Measurements from ENCODE around the gene RNU6-8. TPM values are rescaled to one million over a fixed set of nuclear protein-coding genes. Genes with fewer than 3 reads are reported as not detected.

The RNU6-8 gene
- total RNA-seq, 1 experiment from 2014 or later: not detected

DNA sequence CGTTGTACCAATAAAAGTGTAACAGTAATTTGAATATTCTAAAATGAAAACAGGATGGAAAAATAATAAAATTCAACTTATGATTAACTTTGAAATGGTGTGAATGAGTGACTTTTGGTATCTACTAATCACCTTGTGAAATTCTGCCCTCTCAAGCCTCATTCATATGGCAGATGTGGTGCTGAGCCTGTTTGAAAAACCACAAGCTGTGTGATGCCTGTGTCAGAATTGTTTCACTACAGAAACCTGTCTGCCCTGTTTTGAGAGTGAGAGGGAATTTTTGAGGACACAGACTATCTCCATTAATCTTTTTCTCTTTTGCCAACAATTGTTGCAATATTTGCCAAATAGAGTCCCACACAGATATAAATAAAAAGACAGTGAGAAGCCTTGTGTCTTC, 5.2 kb downstream of the RNU6-8 start:
- no peak overlapping the region for H3K4me3 ChIP-seq (ENCODE audit: insufficient read depth, low read depth, low read length)
- DNase-seq: no peak

DNA sequence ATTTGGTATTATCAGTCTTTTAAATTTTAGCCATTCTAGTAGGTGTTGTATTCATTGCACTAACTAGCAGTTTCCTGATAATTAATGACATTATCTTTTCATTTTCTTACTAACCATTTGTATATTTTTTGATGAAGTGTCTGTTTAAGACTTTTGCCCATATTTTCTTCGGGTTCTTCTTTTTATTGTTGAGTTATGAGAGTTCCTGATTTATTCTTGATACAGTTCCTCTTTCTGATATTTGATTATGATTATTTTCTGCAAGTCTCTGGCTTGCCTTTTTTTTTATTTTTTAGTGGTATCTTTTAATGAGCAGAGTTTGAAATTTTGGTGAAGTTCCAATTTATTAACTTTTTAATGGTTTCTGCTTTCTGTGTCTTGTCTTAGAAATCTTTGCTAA, 7.4 kb downstream of the RNU6-8 start:
- Histone ChIP-seq H3K4me3 (ENCODE audit: insufficient read depth, low read depth, low read length) (no peak overlapping the region), H3K36me3 (replicated peaks; ENCODE audit: control insufficient read depth, insufficient read depth, low read length) (no peaks in the 10 kb centered on the region), H3K27me3 (ENCODE audit: control insufficient read depth, insufficient read depth, low read length) (no peaks in the 10 kb centered on the region)
- no peak for DNase-seq

More for the DNA sequence above, 5.2 kb downstream of the RNU6-8 start:
- Histone ChIP-seq H3K27me3 (ENCODE audit: control insufficient read depth, insufficient read depth, low read length) (no peaks in the 10 kb centered on the region), H3K36me3 (replicated peaks; ENCODE audit: control insufficient read depth, insufficient read depth, low read length) (no peaks in the 10 kb centered on the region)

DNA sequence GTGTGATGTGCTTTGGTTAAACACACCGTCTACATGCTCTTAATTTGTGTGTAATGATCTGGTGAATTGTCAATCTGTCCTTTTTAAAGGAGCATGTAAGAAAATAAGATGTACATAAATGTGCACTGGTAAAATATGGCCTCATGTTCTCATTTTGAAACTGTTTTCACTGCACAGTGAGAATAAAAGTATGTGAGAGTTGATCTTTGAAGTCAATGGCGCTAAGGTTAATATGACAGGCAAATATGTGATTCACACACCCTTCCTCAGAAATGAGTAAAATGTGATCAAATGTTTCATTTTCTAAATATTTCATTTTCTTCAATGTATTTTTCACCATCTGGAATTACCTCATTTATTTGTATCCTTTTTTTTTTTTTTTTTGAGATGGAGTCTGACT, 9.5 kb downstream of the RNU6-8 start:
- Histone ChIP-seq H3K36me3 (replicated peaks; ENCODE audit: control insufficient read depth, insufficient read depth, low read length) (no peaks in the 10 kb centered on the region), H3K4me3 (ENCODE audit: insufficient read depth, low read depth, low read length) (no peak overlapping the region), H3K27me3 (ENCODE audit: control insufficient read depth, insufficient read depth, low read length) (no peaks in the 10 kb centered on the region)
- no peak for DNase-seq

DNA sequence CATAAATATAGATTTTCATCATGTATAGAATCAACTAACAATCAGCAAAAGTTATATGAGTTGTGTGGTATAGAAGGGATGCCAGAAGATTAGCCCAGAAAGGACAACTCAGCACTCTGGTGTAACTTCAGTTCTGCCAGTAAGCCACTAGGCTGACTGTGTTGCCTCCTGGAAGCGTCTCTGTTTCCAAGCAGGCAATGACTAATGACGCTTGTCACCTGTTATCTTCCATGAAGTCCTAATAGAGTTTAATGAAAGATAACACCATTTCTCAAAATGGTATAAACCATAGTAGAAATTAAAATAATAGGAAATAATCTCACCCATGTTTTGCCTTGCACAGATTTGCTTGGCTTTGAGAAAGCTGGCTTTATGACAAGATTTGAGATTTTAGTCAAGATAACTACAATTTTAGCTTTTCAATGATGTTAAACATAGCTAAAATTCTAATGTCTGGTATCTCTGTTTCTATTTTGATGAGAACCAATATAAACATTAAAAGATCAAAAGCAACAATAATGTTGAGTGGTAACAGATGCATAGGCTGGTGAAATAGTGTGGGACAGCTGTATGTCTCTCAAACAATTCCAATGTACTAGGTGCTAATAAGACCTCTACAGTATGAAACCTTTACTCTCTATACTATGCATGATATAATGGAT, 10.2 kb downstream of the RNU6-8 start:
- Histone ChIP-seq H3K36me3 (replicated peaks; ENCODE audit: control insufficient read depth, insufficient read depth, low read length) (no peaks in the 10 kb centered on the region), H3K27me3 (ENCODE audit: control insufficient read depth, insufficient read depth, low read length) (no peaks in the 10 kb centered on the region), H3K4me3 (ENCODE audit: insufficient read depth, low read depth, low read length) (no peak overlapping the region)
- no peak for DNase-seq

DNA sequence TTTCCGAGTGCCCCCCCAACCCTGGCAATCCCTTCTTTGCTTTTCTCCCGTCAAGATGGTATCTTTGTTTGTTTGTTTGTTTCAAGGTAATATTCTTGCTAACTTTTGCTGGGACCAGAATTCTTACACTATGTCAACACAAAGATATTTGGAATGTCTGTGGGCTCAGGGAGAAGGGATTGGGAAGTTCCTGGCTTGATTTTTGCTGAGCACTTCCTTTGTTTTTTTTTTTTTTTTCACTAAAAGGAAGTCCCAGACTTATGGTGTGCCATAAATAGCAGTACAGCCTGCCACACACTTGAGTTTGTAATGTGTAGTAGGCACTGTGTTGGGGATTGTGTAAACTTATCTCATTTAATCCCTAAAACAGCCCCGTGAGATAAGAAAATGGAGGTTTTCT, 12.4 kb downstream of the RNU6-8 start:
- Histone ChIP-seq H3K27me3 (ENCODE audit: control insufficient read depth, insufficient read depth, low read length) (no peaks in the 10 kb centered on the region), H3K4me3 (ENCODE audit: insufficient read depth, low read depth, low read length) (no peak overlapping the region), H3K36me3 (replicated peaks; ENCODE audit: control insufficient read depth, insufficient read depth, low read length) (no peaks in the 10 kb centered on the region)
- no peak for DNase-seq

DNA sequence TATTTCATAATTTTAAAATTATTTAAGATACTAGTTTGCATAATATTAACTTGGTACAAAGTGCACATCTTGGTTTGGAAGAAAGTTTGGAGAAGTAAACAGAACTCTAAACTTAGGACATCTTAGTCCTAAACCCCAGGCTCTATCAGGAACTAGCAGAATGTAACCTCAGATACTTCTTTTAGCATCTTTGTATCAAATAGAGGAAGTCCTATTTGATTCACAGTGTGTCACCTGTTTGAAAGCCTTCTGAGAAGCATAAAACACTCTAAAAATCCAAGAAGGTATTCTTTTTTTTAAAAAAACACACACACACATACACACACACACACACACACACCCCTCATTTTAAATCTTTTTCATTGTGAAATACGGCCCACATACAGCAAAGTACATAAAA, 13.3 kb downstream of the RNU6-8 start:
- DNase-seq: no peak
- Histone ChIP-seq H3K27me3 (ENCODE audit: control insufficient read depth, insufficient read depth, low read length) (no peaks in the 10 kb centered on the region), H3K36me3 (replicated peaks; ENCODE audit: control insufficient read depth, insufficient read depth, low read length) (no peaks in the 10 kb centered on the region), H3K4me3 (ENCODE audit: insufficient read depth, low read depth, low read length) (no peak overlapping the region)

DNA sequence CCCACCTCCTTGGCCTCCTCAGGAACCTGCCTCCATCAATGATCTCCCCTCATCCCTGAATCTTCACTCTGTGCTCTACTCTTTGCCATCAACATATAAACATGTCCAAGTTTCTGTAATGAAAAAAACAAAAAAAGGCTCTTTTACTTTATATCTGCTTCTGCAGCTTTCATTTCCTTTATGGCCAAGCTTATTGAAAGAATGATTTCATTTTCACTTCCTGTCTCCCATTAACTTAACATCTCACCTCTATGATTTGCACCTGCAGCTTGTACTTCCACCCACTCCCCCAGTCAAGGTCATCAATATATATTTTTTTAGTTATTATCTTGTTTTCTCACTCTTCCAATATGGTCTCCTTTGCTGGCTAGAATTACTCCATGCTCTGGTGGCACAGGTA, 16.8 kb downstream of the RNU6-8 start:
- H3K36me3 ChIP-seq (replicated peaks; ENCODE audit: control insufficient read depth, insufficient read depth, low read length): no peaks in the 10 kb centered on the region
- no peak overlapping the region for H3K4me3 ChIP-seq (ENCODE audit: insufficient read depth, low read depth, low read length)
- DNase-seq: no peak
- H3K27me3 ChIP-seq (ENCODE audit: control insufficient read depth, insufficient read depth, low read length): no peaks in the 10 kb centered on the region

DNA sequence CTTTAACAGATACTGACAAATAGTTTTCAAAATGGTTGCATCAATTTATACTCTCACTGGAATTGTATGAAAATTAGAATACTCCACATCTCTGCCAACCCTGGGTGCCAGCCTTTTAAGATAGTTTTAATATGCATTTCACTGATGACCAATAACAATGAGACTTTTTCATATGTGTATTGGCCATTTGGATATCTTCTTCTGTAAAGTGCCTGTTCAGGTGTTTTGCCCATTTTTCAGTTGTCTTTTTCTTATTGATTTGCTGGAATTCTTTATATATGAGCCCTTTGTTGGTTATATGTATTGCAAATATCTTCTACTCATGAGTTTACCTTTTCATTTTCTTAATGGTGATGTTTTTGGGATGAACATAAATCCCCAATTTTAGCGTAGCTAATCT, 18.0 kb downstream of the RNU6-8 start:
- Histone ChIP-seq H3K4me3 (ENCODE audit: insufficient read depth, low read depth, low read length) (no peak overlapping the region), H3K36me3 (replicated peaks; ENCODE audit: control insufficient read depth, insufficient read depth, low read length) (no peaks in the 10 kb centered on the region), H3K27me3 (ENCODE audit: control insufficient read depth, insufficient read depth, low read length) (no peaks in the 10 kb centered on the region)
- DNase-seq: no peak

DNA sequence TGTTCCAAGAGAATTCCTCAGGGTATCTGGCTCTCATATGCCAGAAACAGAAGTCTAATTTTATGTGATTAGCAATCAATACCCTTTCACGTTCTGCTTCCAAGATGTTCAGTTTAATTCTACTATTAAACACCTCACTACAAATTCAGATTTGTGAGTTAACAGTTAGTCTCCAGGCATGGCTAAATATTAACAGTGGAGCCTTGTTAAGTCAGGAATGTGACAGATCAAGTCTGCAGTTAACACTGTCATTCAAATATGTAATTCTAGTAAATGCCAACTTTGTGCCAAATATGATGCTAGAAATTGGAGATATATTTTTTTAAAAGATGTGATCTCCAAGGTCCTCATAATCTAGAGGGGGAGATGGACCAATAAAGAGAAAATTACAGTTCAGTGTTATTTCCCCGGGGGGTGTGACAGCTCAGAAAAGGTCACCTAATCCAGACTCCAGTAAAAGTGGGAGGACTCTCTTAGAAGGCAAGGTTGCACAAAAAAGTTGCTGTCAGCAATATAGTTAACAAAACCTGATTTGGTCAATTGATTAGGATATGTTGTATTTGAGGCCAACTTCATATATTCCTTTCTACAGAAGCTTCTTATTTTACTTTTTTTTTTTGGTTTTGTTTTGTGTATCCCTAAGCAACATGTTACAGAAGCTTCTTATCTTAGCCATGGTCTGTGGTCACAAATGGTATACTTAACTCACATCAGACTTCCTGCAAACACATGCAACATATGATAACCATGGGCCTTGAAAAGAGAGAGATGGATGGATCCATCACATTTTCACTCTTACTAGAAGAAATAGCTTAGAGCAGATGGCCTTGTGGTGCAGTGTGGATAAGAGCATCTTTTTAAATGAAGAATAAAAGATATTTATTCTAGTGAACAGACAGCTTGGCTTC, 19.7 kb downstream of the RNU6-8 start:
- DNase-seq: no peak
- Histone ChIP-seq H3K4me3 (ENCODE audit: insufficient read depth, low read depth, low read length) (no peak overlapping the region), H3K36me3 (replicated peaks; ENCODE audit: control insufficient read depth, insufficient read depth, low read length) (no peaks in the 10 kb centered on the region), H3K27me3 (ENCODE audit: control insufficient read depth, insufficient read depth, low read length) (no peaks in the 10 kb centered on the region)

DNA sequence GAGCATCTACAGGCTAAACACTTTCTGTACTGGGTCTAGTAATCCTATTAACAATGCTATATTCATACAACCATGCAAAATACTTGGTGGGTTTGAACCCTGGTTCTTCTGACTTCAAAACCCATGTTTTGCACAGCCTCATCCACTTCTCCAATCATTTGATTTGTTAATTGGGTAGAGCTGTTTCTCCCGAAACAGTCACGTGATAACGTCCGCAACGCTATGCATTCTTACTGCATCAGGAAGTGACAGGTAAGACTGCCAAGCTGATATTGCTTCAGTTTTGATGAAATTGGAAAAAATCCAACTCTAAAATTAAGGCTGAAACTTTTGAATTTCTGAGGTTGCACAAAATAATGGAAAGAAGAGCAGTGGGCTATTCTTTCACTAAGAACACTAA, 31.6 kb downstream of the RNU6-8 start:
- Histone ChIP-seq H3K4me3 (ENCODE audit: insufficient read depth, low read depth, low read length) (no peak overlapping the region), H3K36me3 (replicated peaks; ENCODE audit: control insufficient read depth, insufficient read depth, low read length) (no peaks in the 10 kb centered on the region), H3K27me3 (ENCODE audit: control insufficient read depth, insufficient read depth, low read length) (no peaks in the 10 kb centered on the region)
- DNase-seq: no peak

DNA sequence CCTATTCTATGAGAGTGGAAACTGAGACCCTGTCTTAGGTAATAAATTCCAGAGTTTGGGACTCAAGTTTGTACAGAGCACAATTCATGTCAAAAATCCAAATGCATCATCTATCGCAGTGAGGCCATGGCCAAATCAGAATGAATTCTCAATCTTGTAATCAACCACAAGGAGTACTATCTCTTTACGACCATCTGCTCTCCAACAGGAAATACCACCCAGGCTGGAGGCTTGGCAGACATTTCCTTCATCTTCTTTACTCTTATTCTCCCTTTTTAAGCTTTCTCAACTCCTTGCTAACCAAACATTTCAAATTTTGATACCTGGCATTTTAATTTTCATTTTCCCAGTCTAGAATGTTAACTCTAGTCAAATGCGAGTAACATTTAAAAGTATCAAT, 33.9 kb downstream of the RNU6-8 start:
- no peak for DNase-seq
- Histone ChIP-seq H3K36me3 (replicated peaks; ENCODE audit: control insufficient read depth, insufficient read depth, low read length) (no peaks in the 10 kb centered on the region), H3K27me3 (ENCODE audit: control insufficient read depth, insufficient read depth, low read length) (no peaks in the 10 kb centered on the region), H3K4me3 (ENCODE audit: insufficient read depth, low read depth, low read length) (no peak overlapping the region)

DNA sequence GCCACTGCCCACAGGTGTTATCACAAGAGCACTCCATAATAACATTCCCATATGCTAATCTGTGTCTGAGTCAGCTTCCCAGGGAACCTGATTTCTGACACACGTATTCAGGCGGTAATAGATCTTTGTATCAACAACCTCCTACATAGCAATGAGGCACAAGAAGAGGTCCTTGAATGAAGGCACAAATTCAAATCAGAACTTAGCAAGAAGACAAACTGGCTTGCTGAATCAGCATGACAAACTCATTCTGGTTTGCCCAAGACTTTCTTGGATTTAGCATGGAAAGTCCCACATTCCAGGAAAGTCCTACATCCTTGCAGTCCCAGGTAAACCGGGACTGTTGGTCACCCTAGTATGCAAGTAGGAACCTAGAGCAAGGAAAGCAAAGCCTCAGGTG, 35.2 kb downstream of the RNU6-8 start:
- H3K4me3 ChIP-seq (ENCODE audit: insufficient read depth, low read depth, low read length): no peak overlapping the region
- no peak for DNase-seq
- no peaks in the 10 kb centered on the region for H3K27me3 ChIP-seq (ENCODE audit: control insufficient read depth, insufficient read depth, low read length)
- H3K36me3 ChIP-seq (replicated peaks; ENCODE audit: control insufficient read depth, insufficient read depth, low read length): no peaks in the 10 kb centered on the region

DNA sequence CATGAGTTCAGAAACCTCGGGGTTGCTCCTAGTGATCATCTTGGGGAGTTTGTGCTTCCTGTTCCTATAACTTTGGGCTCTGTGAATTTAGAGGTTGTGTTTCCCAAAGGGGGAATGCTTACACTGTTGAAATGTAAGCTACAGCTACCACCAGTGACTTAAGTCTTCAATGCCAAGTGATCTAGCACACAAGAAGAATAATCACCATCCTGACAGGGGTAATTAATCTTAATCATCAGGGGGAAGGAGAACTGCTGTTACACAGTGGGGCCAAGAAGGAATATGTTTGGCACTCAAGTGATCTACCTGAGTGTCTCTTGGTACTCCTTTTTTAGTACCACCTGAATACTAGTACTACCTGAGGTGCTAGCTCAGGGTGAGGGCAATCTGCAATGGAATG, 36.1 kb downstream of the RNU6-8 start:
- Histone ChIP-seq H3K4me3 (ENCODE audit: insufficient read depth, low read depth, low read length) (no peak overlapping the region), H3K27me3 (ENCODE audit: control insufficient read depth, insufficient read depth, low read length) (no peaks in the 10 kb centered on the region), H3K36me3 (replicated peaks; ENCODE audit: control insufficient read depth, insufficient read depth, low read length) (no peaks in the 10 kb centered on the region)
- DNase-seq: no peak

DNA sequence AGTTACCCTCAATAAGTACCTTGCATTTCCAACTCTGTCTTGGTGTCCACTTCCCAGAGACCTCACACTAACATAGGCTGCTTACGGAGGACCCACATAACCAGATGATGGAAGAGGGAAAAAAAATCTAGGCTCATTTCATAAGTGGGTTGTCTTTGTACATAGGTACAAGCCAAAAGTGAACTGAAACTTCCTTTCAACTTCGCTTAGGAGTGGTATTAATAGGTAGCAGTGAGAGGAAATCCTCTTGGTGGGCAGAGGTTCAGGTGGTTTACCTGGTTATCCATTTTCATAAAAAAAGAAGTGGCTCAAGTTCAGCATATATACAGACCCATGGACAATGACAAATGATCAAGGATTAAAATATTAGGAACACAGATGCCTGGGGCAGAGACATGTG, 37.0 kb downstream of the RNU6-8 start:
- no peak for DNase-seq
- Histone ChIP-seq H3K4me3 (ENCODE audit: insufficient read depth, low read depth, low read length) (no peak overlapping the region), H3K27me3 (ENCODE audit: control insufficient read depth, insufficient read depth, low read length) (no peaks in the 10 kb centered on the region), H3K36me3 (replicated peaks; ENCODE audit: control insufficient read depth, insufficient read depth, low read length) (no peaks in the 10 kb centered on the region)
